ENCODE measurements around the gene SMPX. TPM values are rescaled to one million over a fixed set of nuclear protein-coding genes. Genes with fewer than 3 reads are reported as not detected.

Gene SMPX
- total RNA-seq, 2 experiments from 2014 or later, result not detected

- ChIA-PET POLR2A (no interaction called here), CTCF (ENCODE audit: unreplicated experiment) (no interaction called here)
- Histone ChIP-seq H3K79me2 (ENCODE audit: insufficient read depth, low read depth, low read length) (no peaks in the 10 kb centered on the region), H3K4me2 (ENCODE audit: low read length) (no peak overlapping the region), H4K20me1 (ENCODE audit: insufficient read depth, low read length) (no peaks in the 10 kb centered on the region), H3K27ac (ENCODE audit: low read depth, low read length, poor library complexity, severe bottlenecking) (no peak overlapping the region), H3K9me3 (ENCODE audit: low read length) (no peaks in the 10 kb centered on the region), H3K36me3 (ENCODE audit: insufficient read depth, low read length) (no peaks in the 10 kb centered on the region), H3K9me2 (ENCODE audit: insufficient read depth, low read length) (no peaks in the 10 kb centered on the region), H3K4me1 (ENCODE audit: insufficient read depth, low read length, poor library complexity, severe bottlenecking) (no peaks in the 10 kb centered on the region), H3K4me3 (ENCODE audit: low read depth, low read length, poor library complexity, severe bottlenecking) (no peak overlapping the region), H2AFZ (ENCODE audit: low read length) (no peak overlapping the region)
- TF ChIP-seq EZH2phosphoT487 (IDR thresholded peaks at IDR 0.05; ENCODE audit: borderline replicate concordance, low read depth, low read length), result no peak
- TF ChIP-seq CTCF (conservative IDR thresholded peaks at IDR 0.05; ENCODE audit: low read length), result no peak
- no peak for DNase-seq (ENCODE audit: low spot score)
- intact Hi-C loops (cut with micrococcal nuclease; ENCODE audit: unreplicated experiment), result no loop called here
- BruUV-seq (replicated peaks), result no TSS peak
Measured at GRCh38 chrX:21698272-21698671, 59.6 kb downstream of the SMPX start.

GRCh38 chrX:21691512-21692018 lies 66.4 kb downstream of the SMPX start:
- H2AFZ ChIP-seq (ENCODE audit: low read length), result no peak overlapping the region
- no peak overlapping the region for H3K4me3 ChIP-seq (ENCODE audit: low read depth, low read length, poor library complexity, severe bottlenecking)
- no peak overlapping the region for H3K4me2 ChIP-seq (ENCODE audit: low read length)
- no peaks in the 10 kb centered on the region for H3K79me2 ChIP-seq (ENCODE audit: insufficient read depth, low read depth, low read length)
- no peaks in the 10 kb centered on the region for H3K9me3 ChIP-seq (ENCODE audit: low read length)
- BruUV-seq (replicated peaks), result no TSS peak
- no peak for DNase-seq (ENCODE audit: low spot score)
- H3K27ac ChIP-seq (ENCODE audit: low read depth, low read length, poor library complexity, severe bottlenecking), result no peak overlapping the region
- H3K9me2 ChIP-seq (ENCODE audit: insufficient read depth, low read length), result no peaks in the 10 kb centered on the region
- ChIA-PET POLR2A (no interaction called here), CTCF (ENCODE audit: unreplicated experiment) (no interaction called here)
- no peaks in the 10 kb centered on the region for H4K20me1 ChIP-seq (ENCODE audit: insufficient read depth, low read length)
- intact Hi-C loops (cut with micrococcal nuclease; ENCODE audit: unreplicated experiment), result no loop called here
- no peaks in the 10 kb centered on the region for H3K36me3 ChIP-seq (ENCODE audit: insufficient read depth, low read length)
- no peaks in the 10 kb centered on the region for H3K4me1 ChIP-seq (ENCODE audit: insufficient read depth, low read length, poor library complexity, severe bottlenecking)
- TF ChIP-seq EZH2phosphoT487 (IDR thresholded peaks at IDR 0.05; ENCODE audit: borderline replicate concordance, low read depth, low read length) (no peak), CTCF (conservative IDR thresholded peaks at IDR 0.05; ENCODE audit: low read length) (no peak)

- ChIA-PET POLR2A (interaction anchor here (0.5 to 0.6 kb wide), 2 partner anchors 9 to 210 kb away, joined by 3 to 4 read pairs; no protein-coding TSS in a partner anchor), CTCF (ENCODE audit: unreplicated experiment) (no interaction called here)
- no peak for DNase-seq (ENCODE audit: low spot score)
- Histone ChIP-seq H4K20me1 (ENCODE audit: insufficient read depth, low read length) (no peaks in the 10 kb centered on the region), H3K4me3 (ENCODE audit: low read depth, low read length, poor library complexity, severe bottlenecking) (no peak overlapping the region), H3K36me3 (ENCODE audit: insufficient read depth, low read length) (no peaks in the 10 kb centered on the region), H2AFZ (ENCODE audit: low read length) (no peak overlapping the region), H3K4me2 (ENCODE audit: low read length) (no peak overlapping the region), H3K9me3 (ENCODE audit: low read length) (no peaks in the 10 kb centered on the region), H3K4me1 (ENCODE audit: insufficient read depth, low read length, poor library complexity, severe bottlenecking) (no peaks in the 10 kb centered on the region), H3K79me2 (ENCODE audit: insufficient read depth, low read depth, low read length) (no peaks in the 10 kb centered on the region), H3K27ac (ENCODE audit: low read depth, low read length, poor library complexity, severe bottlenecking) (no peak overlapping the region), H3K9me2 (ENCODE audit: insufficient read depth, low read length) (no peaks in the 10 kb centered on the region)
- TF ChIP-seq EZH2phosphoT487 (IDR thresholded peaks at IDR 0.05; ENCODE audit: borderline replicate concordance, low read depth, low read length) (no peak), CTCF (conservative IDR thresholded peaks at IDR 0.05; ENCODE audit: low read length) (no peak)
- BruUV-seq (replicated peaks), result no TSS peak
- intact Hi-C loops (cut with micrococcal nuclease; ENCODE audit: unreplicated experiment), result no loop called here
Measured at GRCh38 chrX:21683941-21684340, 74.0 kb downstream of the SMPX start.
